ENCODE data around the gene SPINDOC.

- no peak for TF ChIP-seq EZH2 (IDR thresholded peaks at IDR 0.05; ENCODE audit: borderline replicate concordance, low read length)
- TF ChIP-seq CTCF (IDR thresholded peaks at IDR 0.05; ENCODE audit: low read length): no peak
Observed at GRCh38 chr11:63855975-63856374, 42.7 kb downstream of the SPINDOC start.
